HG03135 (cell line): ENCODE data around the gene MPP7.

Source experiments
- ATAC-seq: cut with Tn5 transposase; IDR thresholded peaks from one replicate; pipeline ENCODE4 v1.9.1; 2021; ENCODE audit warnings: mild to moderate bottlenecking, moderate library complexity; ENCODE audit not compliant: unreplicated experiment

MPP7 gene

GRCh38 chr10:28273343-28273742, 29.5 kb downstream of the MPP7 start:
- ATAC-seq = no peak

DNA sequence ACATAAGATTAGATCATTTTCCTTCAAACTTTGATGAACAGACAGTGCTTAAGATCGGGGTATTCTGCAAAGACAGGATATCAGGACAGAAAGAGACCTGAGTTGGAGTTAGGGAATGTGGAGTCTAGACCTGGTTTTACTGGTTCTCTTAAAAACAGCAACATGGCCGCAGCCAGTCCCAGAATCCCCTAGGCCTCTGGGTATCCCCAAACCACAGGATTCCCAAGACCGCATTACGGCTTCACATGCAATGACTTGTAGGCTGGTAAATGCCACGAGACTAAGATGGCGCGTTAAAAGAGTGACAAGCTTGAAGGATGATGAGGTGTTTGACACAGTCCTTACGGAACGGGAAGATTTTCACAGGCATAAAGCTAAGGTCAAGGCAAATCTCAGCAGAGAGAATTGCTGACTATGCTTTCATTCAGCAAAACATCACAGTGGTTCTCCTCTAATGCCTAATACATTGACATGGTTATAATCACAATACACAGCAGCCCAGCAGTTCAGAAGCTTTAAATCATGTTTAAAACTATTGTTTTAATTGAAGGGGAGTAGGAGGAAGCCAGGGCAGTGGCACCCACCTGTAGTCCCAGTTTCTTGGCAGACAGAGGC, 32.9 kb downstream of the MPP7 start:
- ATAC-seq = no peak

GRCh38 chr10:28266449-28267224, 36.2 kb downstream of the MPP7 start:
- ATAC-seq = no peak

GRCh38 chr10:28263136-28263857, 39.6 kb downstream of the MPP7 start:
- ATAC-seq = no peak

GRCh38 chr10:28256776-28257175, 46.1 kb downstream of the MPP7 start:
- no peak for ATAC-seq

GRCh38 chr10:28254290-28254985, 48.4 kb downstream of the MPP7 start:
- no peak for ATAC-seq

DNA sequence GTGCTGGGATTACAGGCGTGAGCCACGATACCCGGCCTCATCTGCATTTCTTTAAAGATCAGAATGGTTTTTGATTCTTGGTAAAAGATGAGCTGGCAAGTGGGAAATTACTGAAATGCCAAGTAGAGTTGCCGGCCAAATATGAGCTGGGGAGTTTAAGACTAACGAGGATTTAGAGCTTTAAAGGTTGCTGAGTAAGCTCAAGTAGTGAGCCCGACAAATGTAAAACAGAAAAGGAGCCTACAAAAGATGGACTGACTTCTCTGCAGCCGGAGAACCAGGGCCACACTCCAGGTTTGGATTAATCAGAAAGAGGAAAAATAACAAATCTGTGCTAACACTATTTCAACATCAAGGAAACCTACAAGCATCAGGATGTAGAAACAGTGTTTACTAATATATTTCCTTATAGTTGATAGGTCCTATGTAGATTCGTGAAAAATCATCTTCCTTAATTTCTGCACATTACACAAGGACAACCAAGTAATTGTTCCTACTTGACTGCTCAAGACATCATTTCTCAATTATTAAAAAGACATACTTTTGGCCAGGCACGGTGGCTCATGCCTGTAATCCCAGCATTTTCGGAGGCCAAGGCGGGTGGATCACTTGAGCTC, 49.6 kb downstream of the MPP7 start:
- ATAC-seq = no peak
